Left lung (tissue), 10 donors: ENCODE data around the gene CHPF. TPM values are rescaled to one million over a fixed set of nuclear protein-coding genes. Genes with fewer than 3 reads are reported as not detected.

Experiments used
- ATAC-seq: fragments of 200-7000 bp; cut with Tn5 transposase; one replicate; pipeline ENCODE4 v1.9.1; 2020; ENCODE audit warnings: moderate library complexity
- DNase-seq, 4 donors: peaks; one replicate each; pipeline ENCODE4 v3.0.0-alpha.2; 2013 to 2020
- H3K27ac ChIP-seq, 2 donors: fragments of 200-600 bp; sonication (generic) in 1 of 2; one replicate each; pipeline versions ENCODE4 v1.5.0 to v1.8.0; 2020 to 2021
- H3K27me3 ChIP-seq, 2 donors: fragments of 200-600 bp; sonication (generic) in 1 of 2; one replicate each; pipeline versions ENCODE4 v1.5.0 to v1.8.0; 2020 to 2021
- H3K36me3 ChIP-seq, 2 donors: fragments of 200-600 bp; sonication (generic) in 1 of 2; one replicate each; pipeline versions ENCODE4 v1.5.0 to v1.8.0; 2020 to 2021
- H3K4me1 ChIP-seq, 2 donors: fragments of 200-600 bp; one replicate each; pipeline ENCODE4 v1.8.0; 2021
- H3K4me3 ChIP-seq, 2 donors: fragments of 200-600 bp; sonication (generic) in 1 of 2; one replicate each; pipeline versions ENCODE4 v1.5.0 to v1.8.0; 2020 to 2021; ENCODE audit warnings: mild to moderate bottlenecking in 1 of 2
- H3K9me3 ChIP-seq, 2 donors: fragments of 200-600 bp; sonication (generic) in 1 of 2; one replicate each; pipeline versions ENCODE4 v1.5.0 to v1.8.0; 2020 to 2021
- CTCF ChIP-seq, 2 donors: fragments of 200-600 bp; sonication (generic) in 1 of 2; IDR thresholded peaks; one replicate each; pipeline versions ENCODE4 v1.5.0 to v1.8.0; 2021; ENCODE audit warnings: antibody characterized with exemption in 2 of 2
- intact Hi-C, 2 donors: fragments of 100-400 bp; cut with DNase I; formaldehyde crosslinking; loops; one replicate each; pipeline versions ENCODE4 v1.11.2 to v1.14.2; 2022
- polyA plus RNA-seq, 6 donors: library from polyadenylated mRNA; unstranded; fragments of 120-200 nt; gene quantifications; one replicate each; pipeline ENCODE4 v1.2.1, GENCODE V29; 2013; ENCODE audit not compliant: insufficient read length in 6 of 6
- total RNA-seq, 2 donors: library from RNA; stranded (reverse); fragmentation: NEBNext Ultra II Directional; extraction: Animal tissue kit (Norgen Biotek cat#: 25700); gene quantifications; one replicate each; pipeline ENCODE4 v1.2.1, GENCODE V29; 2021
- donor health status: DM: no; HTN: yes; CAD: no.
- donor health status: DM: no; HTN: no; CAD: no.

Gene CHPF
- total and polyA plus RNA-seq, 8 donors, result 18.8 to 114 (median 28.0) TPM

- H3K4me1 ChIP-seq, result peaks cover 8 to 33% of the 10 kb centered on the region in 2 donors
- DNase-seq, result peak in 1 of 4 donors; percentile 1
- H3K27me3 ChIP-seq, result peaks cover 0 to 87% of the 10 kb centered on the region in 2 donors
- no peak overlapping the region for H3K27ac ChIP-seq
- intact Hi-C loops, result no loop called here
- ATAC-seq, result no peak
- no peak overlapping the region for H3K4me3 ChIP-seq
- no peak for TF ChIP-seq CTCF (IDR thresholded peaks at IDR 0.05)
- H3K36me3 ChIP-seq, result peaks cover 0 to 5% of the 10 kb centered on the region in 2 donors
- no peaks in the 10 kb centered on the region for H3K9me3 ChIP-seq
Measured at GRCh38 chr2:219545943-219546352, 2.3 kb upstream of the CHPF start.

- H3K27ac ChIP-seq, result no peak overlapping the region
- H3K9me3 ChIP-seq, result no peaks in the 10 kb centered on the region
- intact Hi-C loops, result no loop called here
- H3K36me3 ChIP-seq, result peaks cover 0 to 10% of the 10 kb centered on the region in 2 donors
- H3K27me3 ChIP-seq, result peaks cover 0 to 87% of the 10 kb centered on the region in 2 donors
- no peak for TF ChIP-seq CTCF (IDR thresholded peaks at IDR 0.05)
- no peak overlapping the region for H3K4me3 ChIP-seq
- H3K4me1 ChIP-seq, result peaks cover 8 to 33% of the 10 kb centered on the region in 2 donors
- ATAC-seq (no peak), DNase-seq (peak in 1 of 4 donors; percentile 6)
Measured at GRCh38 chr2:219545295-219545942, 1.8 kb upstream of the CHPF start.

- no peak for TF ChIP-seq CTCF (IDR thresholded peaks at IDR 0.05)
- ATAC-seq (no peak), DNase-seq (peak in 1 of 4 donors; percentile 28)
- Histone ChIP-seq H3K27me3 (peaks cover 0 to 87% of the 10 kb centered on the region in 2 donors), H3K4me3 (peak overlapping the region; percentile 69 to 75), H3K36me3 (peaks cover 0 to 19% of the 10 kb centered on the region in 2 donors), H3K27ac (no peak overlapping the region), H3K9me3 (no peaks in the 10 kb centered on the region), H3K4me1 (peaks cover 8 to 33% of the 10 kb centered on the region in 2 donors)
- intact Hi-C loops, result loop anchor here in 1 of 2 donors (5.0 kb wide), 1 partner anchor 98 kb away; no protein-coding TSS in a partner anchor
Measured at GRCh38 chr2:219544567-219544966, 958 bp upstream of the CHPF start.

- H3K4me1 ChIP-seq, result peaks cover 8 to 33% of the 10 kb centered on the region in 2 donors
- peak overlapping the region; percentile 69 to 75 for H3K4me3 ChIP-seq
- peaks cover 0 to 91% of the 10 kb centered on the region in 2 donors for H3K27me3 ChIP-seq
- DNase-seq, result no peak
- ATAC-seq, result peak; percentile 37
- H3K9me3 ChIP-seq, result no peaks in the 10 kb centered on the region
- peak overlapping the region; percentile 81 to 92 for H3K27ac ChIP-seq
- no peak for TF ChIP-seq CTCF (IDR thresholded peaks at IDR 0.05)
- intact Hi-C loops, result loop anchor here in 1 of 2 donors (5.0 kb wide), 1 partner anchor 99 kb away; no protein-coding TSS in a partner anchor
- peaks cover 0 to 31% of the 10 kb centered on the region in 2 donors for H3K36me3 ChIP-seq
Measured at GRCh38 chr2:219542931-219543595, 546 bp downstream of the CHPF start.

- H3K4me1 ChIP-seq, result peaks cover 8 to 33% of the 10 kb centered on the region in 2 donors
- DNase-seq, result peak in 3 of 4 donors; percentile 84 to 93 (median 85)
- peaks cover 0 to 97% of the 10 kb centered on the region in 2 donors for H3K27me3 ChIP-seq
- ATAC-seq, result peak; percentile 58
- peaks cover 0 to 31% of the 10 kb centered on the region in 2 donors for H3K36me3 ChIP-seq
- intact Hi-C loops, result loop anchor here in 1 of 2 donors (5.0 kb wide), 1 partner anchor 101 kb away; no protein-coding TSS in a partner anchor
- H3K27ac ChIP-seq, result no peak overlapping the region
- peak; percentile 84 to 87 for TF ChIP-seq CTCF (IDR thresholded peaks at IDR 0.05)
- H3K9me3 ChIP-seq, result no peaks in the 10 kb centered on the region
- H3K4me3 ChIP-seq, result peak overlapping the region in 1 of 2 donors; percentile 69
Measured at GRCh38 chr2:219541611-219542180, 1.9 kb downstream of the CHPF start.
